ENCODE measurements around the gene KRT77.
"Not testable (repeated sequence)": the region's sequence is repeated elsewhere in the genome, so short reads cannot be mapped to it uniquely, and the experiment has no call there.

Gene KRT77

GRCh38 chr12:52677126-52677525 is 26.2 kb downstream of the KRT77 start:
- no peak for DNase-seq

GRCh38 chr12:52676163-52676562 is 27.2 kb downstream of the KRT77 start:
- DNase-seq, result no peak

- no peak for DNase-seq
These were observed 28.0 kb downstream of the KRT77 start for GRCh38 chr12:52675301-52675701.

- no peak for DNase-seq
These were observed 28.9 kb downstream of the KRT77 start for GRCh38 chr12:52674433-52674775.

- no peak for DNase-seq
These were observed 29.5 kb downstream of the KRT77 start for GRCh38 chr12:52673713-52674432.

GRCh38 chr12:52673217-52673616 is 30.1 kb downstream of the KRT77 start:
- DNase-seq, result no peak

GRCh38 chr12:52672321-52672933 is 30.9 kb downstream of the KRT77 start:
- DNase-seq, result no peak

GRCh38 chr12:52670961-52671360 is 32.4 kb downstream of the KRT77 start:
- no peak for DNase-seq

GRCh38 chr12:52670506-52670905 is 32.8 kb downstream of the KRT77 start:
- DNase-seq, result no peak

GRCh38 chr12:52669941-52670340 is 33.4 kb downstream of the KRT77 start:
- not testable (repeated sequence) for DNase-seq

GRCh38 chr12:52669426-52669825 is 33.9 kb downstream of the KRT77 start:
- DNase-seq, result no peak

GRCh38 chr12:52667931-52668330 is 35.4 kb downstream of the KRT77 start:
- DNase-seq, result no peak

- no peak for DNase-seq
These were observed 35.8 kb downstream of the KRT77 start for GRCh38 chr12:52667509-52667908.

GRCh38 chr12:52666471-52666870 is 36.9 kb downstream of the KRT77 start:
- no peak for DNase-seq

- no peak for DNase-seq
These were observed 39.9 kb downstream of the KRT77 start for GRCh38 chr12:52663420-52663819.

- no peak for DNase-seq
These were observed 40.5 kb downstream of the KRT77 start for GRCh38 chr12:52662918-52663229.

GRCh38 chr12:52662093-52662917 is 41.0 kb downstream of the KRT77 start:
- DNase-seq, result no peak

- no peak for DNase-seq
These were observed 41.7 kb downstream of the KRT77 start for GRCh38 chr12:52661668-52662067.

GRCh38 chr12:52660934-52661499 is 42.3 kb downstream of the KRT77 start:
- no peak for DNase-seq

GRCh38 chr12:52659951-52660350 is 43.4 kb downstream of the KRT77 start:
- no peak for DNase-seq

- no peak for DNase-seq
These were observed 43.9 kb downstream of the KRT77 start for GRCh38 chr12:52659395-52659794.

GRCh38 chr12:52658196-52658595 is 45.1 kb downstream of the KRT77 start:
- DNase-seq, result no peak
